ENCODE data around the gene CAST. TPM values are rescaled to one million over a fixed set of nuclear protein-coding genes. Genes with fewer than 3 reads are reported as not detected.

The CAST gene
- total RNA-seq, 4 donors from 2014 or later: 98.2 to 350 (median 136) TPM

- no peaks in the 10 kb centered on the region for H3K36me3 ChIP-seq
- no peaks in the 10 kb centered on the region for H3K9me3 ChIP-seq
- H3K4me1 ChIP-seq: peaks cover 0 to 7% of the 10 kb centered on the region in 2 donors
- no peak overlapping the region for H3K4me3 ChIP-seq
- no peak overlapping the region for H3K27ac ChIP-seq
- TF ChIP-seq, protein P1, sequence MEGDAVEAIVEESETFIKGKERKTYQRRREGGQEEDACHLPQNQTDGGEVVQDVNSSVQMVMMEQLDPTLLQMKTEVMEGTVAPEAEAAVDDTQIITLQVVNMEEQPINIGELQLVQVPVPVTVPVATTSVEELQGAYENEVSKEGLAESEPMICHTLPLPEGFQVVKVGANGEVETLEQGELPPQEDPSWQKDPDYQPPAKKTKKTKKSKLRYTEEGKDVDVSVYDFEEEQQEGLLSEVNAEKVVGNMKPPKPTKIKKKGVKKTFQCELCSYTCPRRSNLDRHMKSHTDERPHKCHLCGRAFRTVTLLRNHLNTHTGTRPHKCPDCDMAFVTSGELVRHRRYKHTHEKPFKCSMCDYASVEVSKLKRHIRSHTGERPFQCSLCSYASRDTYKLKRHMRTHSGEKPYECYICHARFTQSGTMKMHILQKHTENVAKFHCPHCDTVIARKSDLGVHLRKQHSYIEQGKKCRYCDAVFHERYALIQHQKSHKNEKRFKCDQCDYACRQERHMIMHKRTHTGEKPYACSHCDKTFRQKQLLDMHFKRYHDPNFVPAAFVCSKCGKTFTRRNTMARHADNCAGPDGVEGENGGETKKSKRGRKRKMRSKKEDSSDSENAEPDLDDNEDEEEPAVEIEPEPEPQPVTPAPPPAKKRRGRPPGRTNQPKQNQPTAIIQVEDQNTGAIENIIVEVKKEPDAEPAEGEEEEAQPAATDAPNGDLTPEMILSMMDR (IDR thresholded peaks at IDR 0.05): no peak
- TF ChIP-seq POLR2A (IDR thresholded peaks at IDR 0.05): no peak
- no peak for DNase-seq
- intact Hi-C loops (cut with DNase I; ENCODE audit: low total_unique reads): no loop called here
- H3K27me3 ChIP-seq: no peaks in the 10 kb centered on the region
These were observed 121.2 kb downstream of the CAST start for GRCh38 chr5:96783326-96783725.

DNA sequence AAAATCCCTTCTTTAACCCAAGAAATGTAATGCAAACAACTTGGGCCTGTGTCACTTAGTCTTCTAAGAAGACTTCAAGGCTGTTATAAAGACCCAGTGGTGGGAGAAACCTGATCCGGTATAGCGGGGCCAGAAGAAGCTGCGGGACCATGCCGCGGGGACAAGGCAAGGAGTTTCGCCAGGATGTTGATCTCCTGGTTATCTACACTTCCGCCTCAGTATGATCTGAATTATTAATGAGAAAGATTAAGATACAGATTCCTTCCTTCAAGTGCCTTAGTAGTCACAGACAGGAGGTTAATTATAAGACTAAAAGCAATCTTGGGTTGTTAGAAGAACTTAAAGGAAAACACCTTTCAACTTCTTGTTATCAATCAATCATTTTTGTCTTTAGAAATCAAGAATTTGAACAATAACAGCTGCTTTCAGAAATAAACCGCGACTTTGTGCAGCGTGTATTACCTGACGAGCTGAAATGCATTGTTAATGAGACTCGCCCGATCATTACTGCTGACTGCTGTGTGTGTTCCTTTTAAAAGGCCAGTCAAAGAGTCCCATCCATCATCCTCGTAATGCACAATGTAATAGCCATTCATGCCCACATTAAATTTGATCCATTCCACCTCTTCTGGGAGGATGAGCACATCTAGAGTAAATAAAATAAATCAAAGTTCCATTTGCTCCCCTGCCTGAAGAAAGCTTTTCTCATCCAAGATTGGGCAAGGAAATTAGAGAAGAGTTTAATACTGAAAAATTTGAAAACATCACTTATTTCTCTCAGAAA is 123.3 kb downstream of the CAST start:
- Histone ChIP-seq H3K36me3 (no peaks in the 10 kb centered on the region), H3K9me3 (no peaks in the 10 kb centered on the region), H3K4me3 (no peak overlapping the region), H3K27me3 (no peaks in the 10 kb centered on the region), H3K4me1 (peaks cover 0 to 7% of the 10 kb centered on the region in 2 donors), H3K27ac (no peak overlapping the region)
- intact Hi-C loops (cut with DNase I; ENCODE audit: low total_unique reads): no loop called here
- TF ChIP-seq, protein P1 (IDR thresholded peaks at IDR 0.05): no peak
- no peak for TF ChIP-seq POLR2A (IDR thresholded peaks at IDR 0.05)
- no peak for DNase-seq

GRCh38 chr5:96788112-96788749 is 126.1 kb downstream of the CAST start:
- H3K9me3 ChIP-seq: no peaks in the 10 kb centered on the region
- peak in 1 of 2 donors; percentile 35 for DNase-seq
- no peaks in the 10 kb centered on the region for H3K27me3 ChIP-seq
- peak overlapping the region in 1 of 2 donors; percentile 21 for H3K27ac ChIP-seq
- no peaks in the 10 kb centered on the region for H3K36me3 ChIP-seq
- TF ChIP-seq, protein P1 (IDR thresholded peaks at IDR 0.05): no peak
- TF ChIP-seq POLR2A (IDR thresholded peaks at IDR 0.05): no peak
- intact Hi-C loops (cut with DNase I; ENCODE audit: low total_unique reads): no loop called here
- H3K4me3 ChIP-seq: no peak overlapping the region
- no peaks in the 10 kb centered on the region for H3K4me1 ChIP-seq

DNA sequence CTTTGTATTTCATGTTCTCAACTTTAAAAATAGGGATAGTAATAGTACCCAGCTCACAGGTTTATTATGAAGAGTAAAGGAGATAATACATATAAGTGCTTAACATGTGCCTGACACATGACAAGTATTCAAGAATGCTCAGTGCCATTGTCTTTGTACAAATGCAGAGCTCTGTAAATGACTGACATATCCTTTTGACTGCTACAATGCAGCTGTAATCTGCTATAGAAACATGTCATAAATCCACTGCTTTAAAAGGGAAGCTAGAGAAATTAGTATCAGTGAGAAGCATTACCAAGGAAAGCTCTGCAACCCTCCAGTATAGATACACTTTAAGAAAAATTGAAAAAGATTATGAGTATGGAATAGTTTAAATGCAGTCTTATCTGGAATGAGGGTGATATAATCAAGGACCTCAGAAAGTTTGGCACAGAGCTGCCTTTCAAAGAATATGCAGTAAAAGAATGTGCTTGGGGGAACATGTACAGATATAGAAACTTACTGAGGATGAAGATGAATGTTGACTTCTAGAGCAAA is 127.7 kb downstream of the CAST start:
- Histone ChIP-seq H3K36me3 (no peaks in the 10 kb centered on the region), H3K9me3 (no peaks in the 10 kb centered on the region), H3K27me3 (no peaks in the 10 kb centered on the region), H3K27ac (no peak overlapping the region), H3K4me3 (no peak overlapping the region), H3K4me1 (no peaks in the 10 kb centered on the region)
- DNase-seq: no peak
- intact Hi-C loops (cut with DNase I; ENCODE audit: low total_unique reads): no loop called here
- no peak for TF ChIP-seq POLR2A (IDR thresholded peaks at IDR 0.05)
- TF ChIP-seq, protein P1 (IDR thresholded peaks at IDR 0.05): no peak

GRCh38 chr5:96790961-96791504 is 128.9 kb downstream of the CAST start:
- H3K36me3 ChIP-seq: no peaks in the 10 kb centered on the region
- intact Hi-C loops (cut with DNase I; ENCODE audit: low total_unique reads): no loop called here

More at GRCh38 chr5:96790961-96791504, 128.9 kb downstream of the CAST start:
- TF ChIP-seq, protein P1 (IDR thresholded peaks at IDR 0.05): no peak
- no peak for TF ChIP-seq POLR2A (IDR thresholded peaks at IDR 0.05)
- H3K4me1 ChIP-seq: no peaks in the 10 kb centered on the region
- no peaks in the 10 kb centered on the region for H3K27me3 ChIP-seq
- H3K9me3 ChIP-seq: no peaks in the 10 kb centered on the region
- H3K4me3 ChIP-seq: no peak overlapping the region
- no peak for DNase-seq
- no peak overlapping the region for H3K27ac ChIP-seq

Measured in uterus (tissue), 4 donors.